Measurements from ENCODE around the gene OTOS. TPM values are rescaled to one million over a fixed set of nuclear protein-coding genes. Genes with fewer than 3 reads are reported as not detected.
A peak's percentile ranks its signal among the peaks of the same experiment; 100 is the strongest.

OTOS gene
- total RNA-seq, 1 donor from 2014 or later = not detected

GRCh38 chr2:240134466-240134865 is 6.0 kb downstream of the OTOS start:
- Mint-ChIP-seq H3K27ac (ENCODE audit: unreplicated experiment) (no peak overlapping the region), H3K9me3 (ENCODE audit: unreplicated experiment) (no peaks in the 10 kb centered on the region), H3K27me3 (ENCODE audit: low read depth, unreplicated experiment) (peaks cover 7% of the 10 kb centered on the region), H3K4me1 (ENCODE audit: low read depth, unreplicated experiment) (peaks cover 17% of the 10 kb centered on the region), H3K4me3 (ENCODE audit: unreplicated experiment) (peak overlapping the region; percentile 97), H3K36me3 (ENCODE audit: low read depth, unreplicated experiment) (peaks cover 7% of the 10 kb centered on the region)
- no peak overlapping the region for H3K27ac ChIP-seq (ENCODE audit: low read depth, low read length)
- no peak overlapping the region for H3K4me3 ChIP-seq (ENCODE audit: insufficient read depth, low read depth, low read length)
- no peak overlapping the region for H2AFZ ChIP-seq (ENCODE audit: low read depth, low read length)
- FAIRE-seq = no peak
- peaks cover 11% of the 10 kb centered on the region for H3K4me1 ChIP-seq (ENCODE audit: insufficient read depth, low read length)
- no peak for TF ChIP-seq EZH2 (IDR thresholded peaks at IDR 0.05; ENCODE audit: insufficient read depth, low read length)
- TF ChIP-seq, protein P1, sequence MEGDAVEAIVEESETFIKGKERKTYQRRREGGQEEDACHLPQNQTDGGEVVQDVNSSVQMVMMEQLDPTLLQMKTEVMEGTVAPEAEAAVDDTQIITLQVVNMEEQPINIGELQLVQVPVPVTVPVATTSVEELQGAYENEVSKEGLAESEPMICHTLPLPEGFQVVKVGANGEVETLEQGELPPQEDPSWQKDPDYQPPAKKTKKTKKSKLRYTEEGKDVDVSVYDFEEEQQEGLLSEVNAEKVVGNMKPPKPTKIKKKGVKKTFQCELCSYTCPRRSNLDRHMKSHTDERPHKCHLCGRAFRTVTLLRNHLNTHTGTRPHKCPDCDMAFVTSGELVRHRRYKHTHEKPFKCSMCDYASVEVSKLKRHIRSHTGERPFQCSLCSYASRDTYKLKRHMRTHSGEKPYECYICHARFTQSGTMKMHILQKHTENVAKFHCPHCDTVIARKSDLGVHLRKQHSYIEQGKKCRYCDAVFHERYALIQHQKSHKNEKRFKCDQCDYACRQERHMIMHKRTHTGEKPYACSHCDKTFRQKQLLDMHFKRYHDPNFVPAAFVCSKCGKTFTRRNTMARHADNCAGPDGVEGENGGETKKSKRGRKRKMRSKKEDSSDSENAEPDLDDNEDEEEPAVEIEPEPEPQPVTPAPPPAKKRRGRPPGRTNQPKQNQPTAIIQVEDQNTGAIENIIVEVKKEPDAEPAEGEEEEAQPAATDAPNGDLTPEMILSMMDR (IDR thresholded peaks at IDR 0.05; ENCODE audit: insufficient read depth, low read depth, low read length) = no peak
- peaks cover 29% of the 10 kb centered on the region for H3K36me3 ChIP-seq (ENCODE audit: insufficient read depth, low read length)
- peak overlapping the region; percentile 96 for H3K9ac ChIP-seq (ENCODE audit: low read length)
- H4K20me1 ChIP-seq (ENCODE audit: insufficient read depth, low read length) = peaks cover 38% of the 10 kb centered on the region
- no peaks in the 10 kb centered on the region for H3K9me3 ChIP-seq (ENCODE audit: insufficient read depth, low read depth, low read length)
- DNase-seq (ENCODE audit: low read depth) = no peak
- H3K79me2 ChIP-seq (ENCODE audit: insufficient read depth, low read length) = peaks cover 37% of the 10 kb centered on the region
- peak overlapping the region; percentile 94 for H3K4me2 ChIP-seq (ENCODE audit: low read length)
- no peaks in the 10 kb centered on the region for H3K27me3 ChIP-seq (ENCODE audit: insufficient read depth, low read length)

DNA sequence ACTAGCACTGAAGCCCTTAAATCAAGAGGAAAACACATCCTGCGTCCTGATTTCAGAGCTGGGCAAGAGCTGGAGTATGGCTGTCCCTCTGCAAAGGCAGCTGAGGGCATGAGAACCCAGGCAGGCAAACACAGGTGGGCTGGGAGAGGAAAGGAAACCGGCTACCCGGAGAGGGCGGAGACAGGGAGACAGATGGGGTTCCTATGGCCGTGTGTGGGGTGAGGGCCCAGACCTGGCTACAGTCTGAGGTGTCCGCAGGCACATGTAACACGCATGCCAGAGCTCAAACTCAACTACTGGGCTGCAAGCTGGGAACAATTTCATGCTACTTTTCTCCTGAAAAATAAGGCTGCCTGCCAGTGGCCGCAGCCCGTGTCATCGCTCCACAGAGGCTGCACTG is 7.1 kb downstream of the OTOS start:
- FAIRE-seq = no peak
- Mint-ChIP-seq H3K27me3 (ENCODE audit: low read depth, unreplicated experiment) (peaks cover 2% of the 10 kb centered on the region), H3K4me1 (ENCODE audit: low read depth, unreplicated experiment) (peaks cover 17% of the 10 kb centered on the region), H3K4me3 (ENCODE audit: unreplicated experiment) (peak overlapping the region; percentile 62), H3K9me3 (ENCODE audit: unreplicated experiment) (no peaks in the 10 kb centered on the region), H3K36me3 (ENCODE audit: low read depth, unreplicated experiment) (peaks cover 7% of the 10 kb centered on the region), H3K27ac (ENCODE audit: unreplicated experiment) (no peak overlapping the region)
- Histone ChIP-seq H3K36me3 (ENCODE audit: insufficient read depth, low read length) (peaks cover 37% of the 10 kb centered on the region), H4K20me1 (ENCODE audit: insufficient read depth, low read length) (peaks cover 38% of the 10 kb centered on the region), H3K27me3 (ENCODE audit: insufficient read depth, low read length) (no peaks in the 10 kb centered on the region), H3K9ac (ENCODE audit: low read length) (no peak overlapping the region), H2AFZ (ENCODE audit: low read depth, low read length) (no peak overlapping the region), H3K4me2 (ENCODE audit: low read length) (no peak overlapping the region), H3K4me3 (ENCODE audit: insufficient read depth, low read depth, low read length) (no peak overlapping the region), H3K79me2 (ENCODE audit: insufficient read depth, low read length) (peaks cover 37% of the 10 kb centered on the region), H3K27ac (ENCODE audit: low read depth, low read length) (no peak overlapping the region), H3K4me1 (ENCODE audit: insufficient read depth, low read length) (peaks cover 11% of the 10 kb centered on the region), H3K9me3 (ENCODE audit: insufficient read depth, low read depth, low read length) (no peaks in the 10 kb centered on the region)
- no peak for DNase-seq (ENCODE audit: low read depth)
- no peak for TF ChIP-seq EZH2 (IDR thresholded peaks at IDR 0.05; ENCODE audit: insufficient read depth, low read length)
- TF ChIP-seq, protein P1 (IDR thresholded peaks at IDR 0.05; ENCODE audit: insufficient read depth, low read depth, low read length) = no peak

DNA sequence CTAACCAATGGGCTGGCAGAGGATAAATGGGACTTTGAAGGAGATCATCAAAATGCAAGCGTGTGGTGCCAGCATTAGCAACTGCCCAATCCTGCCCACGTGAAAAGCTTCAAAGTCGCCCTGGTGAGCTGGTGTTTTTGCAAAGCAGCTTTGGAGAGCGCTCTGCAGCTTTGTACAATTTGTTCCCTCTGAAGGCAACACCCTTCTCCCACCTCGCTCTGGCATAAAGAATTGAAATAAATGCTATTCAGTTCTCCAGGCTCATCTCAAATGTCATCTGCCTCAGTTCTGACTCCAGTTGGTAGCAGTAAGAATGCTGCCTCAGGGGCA is 7.8 kb downstream of the OTOS start:
- DNase-seq (ENCODE audit: low read depth) (no peak), FAIRE-seq (no peak)
- Mint-ChIP-seq H3K4me3 (ENCODE audit: unreplicated experiment) (no peak overlapping the region), H3K4me1 (ENCODE audit: low read depth, unreplicated experiment) (peaks cover 17% of the 10 kb centered on the region), H3K36me3 (ENCODE audit: low read depth, unreplicated experiment) (peaks cover 9% of the 10 kb centered on the region), H3K9me3 (ENCODE audit: unreplicated experiment) (no peaks in the 10 kb centered on the region), H3K27me3 (ENCODE audit: low read depth, unreplicated experiment) (peaks cover 2% of the 10 kb centered on the region), H3K27ac (ENCODE audit: unreplicated experiment) (peak overlapping the region; percentile 12)
- no peak for TF ChIP-seq EZH2 (IDR thresholded peaks at IDR 0.05; ENCODE audit: insufficient read depth, low read length)
- TF ChIP-seq, protein P1 (IDR thresholded peaks at IDR 0.05; ENCODE audit: insufficient read depth, low read depth, low read length) = no peak
- H3K79me2 ChIP-seq (ENCODE audit: insufficient read depth, low read length) = peaks cover 37% of the 10 kb centered on the region
- H3K9ac ChIP-seq (ENCODE audit: low read length) = no peak overlapping the region
- H3K27me3 ChIP-seq (ENCODE audit: insufficient read depth, low read length) = no peaks in the 10 kb centered on the region
- no peak overlapping the region for H2AFZ ChIP-seq (ENCODE audit: low read depth, low read length)
- no peak overlapping the region for H3K4me2 ChIP-seq (ENCODE audit: low read length)
- H4K20me1 ChIP-seq (ENCODE audit: insufficient read depth, low read length) = peaks cover 38% of the 10 kb centered on the region
- H3K36me3 ChIP-seq (ENCODE audit: insufficient read depth, low read length) = peaks cover 37% of the 10 kb centered on the region
- no peak overlapping the region for H3K27ac ChIP-seq (ENCODE audit: low read depth, low read length)
- H3K4me3 ChIP-seq (ENCODE audit: insufficient read depth, low read depth, low read length) = no peak overlapping the region
- peaks cover 11% of the 10 kb centered on the region for H3K4me1 ChIP-seq (ENCODE audit: insufficient read depth, low read length)
- no peaks in the 10 kb centered on the region for H3K9me3 ChIP-seq (ENCODE audit: insufficient read depth, low read depth, low read length)
